Upper lobe of right lung (tissue), 1 donor: ENCODE measurements around the gene FOXP1. TPM values are rescaled to one million over a fixed set of nuclear protein-coding genes. Genes with fewer than 3 reads are reported as not detected.

ENCODE experiments used
- ATAC-seq: fragments of 200-7000 bp; cut with Tn5 transposase; one replicate; pipeline ENCODE4 v1.9.1; 2020; ENCODE audit warnings: mild to moderate bottlenecking, moderate library complexity
- DNase-seq: peaks from one replicate; pipeline ENCODE4 v3.0.0-alpha.2; 2020
- H3K27ac ChIP-seq: fragments of 200-600 bp; one replicate; pipeline ENCODE4 v1.8.0; 2022
- H3K27me3 ChIP-seq: fragments of 200-600 bp; one replicate; pipeline ENCODE4 v1.8.0; 2022; ENCODE audit warnings: mild to moderate bottlenecking
- H3K36me3 ChIP-seq: fragments of 200-600 bp; one replicate; pipeline ENCODE4 v1.8.0; 2022
- H3K4me1 ChIP-seq: fragments of 200-600 bp; one replicate; pipeline ENCODE4 v1.8.0; 2022
- H3K4me3 ChIP-seq: fragments of 200-600 bp; one replicate; pipeline ENCODE4 v1.8.0; 2022; ENCODE audit warnings: mild to moderate bottlenecking
- H3K9me3 ChIP-seq: fragments of 200-600 bp; one replicate; pipeline ENCODE4 v1.8.0; 2022
- intact Hi-C: fragments of 100-400 bp; cut with DNase I; formaldehyde crosslinking; loops from one replicate; pipeline ENCODE4 v1.11.0; 2022
- total RNA-seq: library from RNA; stranded (reverse); fragmentation: NEBNext Ultra II Directional; extraction: Animal tissue kit (Norgen Biotek cat#: 25700); gene quantifications from one replicate; pipeline ENCODE4 v1.2.1, GENCODE V29; 2021
- TF ChIP-seq, protein P1 (sequence below): fragments of 200-600 bp; IDR thresholded peaks from one replicate; pipeline ENCODE4 v1.8.0; 2022; ENCODE audit warnings: antibody characterized with exemption
- donor health status: DM: no; HTN: yes; CAD: no; lungs with severe emphysema.

Gene FOXP1
- total RNA-seq, 1 donor from 2014 or later = 140 TPM

GRCh38 chr3:71088019-71088708 is 495.4 kb downstream of the FOXP1 start:
- Histone ChIP-seq H3K27me3 (no peaks in the 10 kb centered on the region), H3K4me1 (no peaks in the 10 kb centered on the region), H3K36me3 (no peaks in the 10 kb centered on the region), H3K27ac (no peak overlapping the region), H3K9me3 (no peaks in the 10 kb centered on the region), H3K4me3 (no peak overlapping the region)
- intact Hi-C loops = no loop called here
- TF ChIP-seq, protein P1, sequence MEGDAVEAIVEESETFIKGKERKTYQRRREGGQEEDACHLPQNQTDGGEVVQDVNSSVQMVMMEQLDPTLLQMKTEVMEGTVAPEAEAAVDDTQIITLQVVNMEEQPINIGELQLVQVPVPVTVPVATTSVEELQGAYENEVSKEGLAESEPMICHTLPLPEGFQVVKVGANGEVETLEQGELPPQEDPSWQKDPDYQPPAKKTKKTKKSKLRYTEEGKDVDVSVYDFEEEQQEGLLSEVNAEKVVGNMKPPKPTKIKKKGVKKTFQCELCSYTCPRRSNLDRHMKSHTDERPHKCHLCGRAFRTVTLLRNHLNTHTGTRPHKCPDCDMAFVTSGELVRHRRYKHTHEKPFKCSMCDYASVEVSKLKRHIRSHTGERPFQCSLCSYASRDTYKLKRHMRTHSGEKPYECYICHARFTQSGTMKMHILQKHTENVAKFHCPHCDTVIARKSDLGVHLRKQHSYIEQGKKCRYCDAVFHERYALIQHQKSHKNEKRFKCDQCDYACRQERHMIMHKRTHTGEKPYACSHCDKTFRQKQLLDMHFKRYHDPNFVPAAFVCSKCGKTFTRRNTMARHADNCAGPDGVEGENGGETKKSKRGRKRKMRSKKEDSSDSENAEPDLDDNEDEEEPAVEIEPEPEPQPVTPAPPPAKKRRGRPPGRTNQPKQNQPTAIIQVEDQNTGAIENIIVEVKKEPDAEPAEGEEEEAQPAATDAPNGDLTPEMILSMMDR = no peak
- DNase-seq (no peak), ATAC-seq (no peak)

- intact Hi-C loops = no loop called here
- H3K9me3 ChIP-seq = no peaks in the 10 kb centered on the region
- H3K4me1 ChIP-seq = no peaks in the 10 kb centered on the region
- ATAC-seq = no peak
- no peaks in the 10 kb centered on the region for H3K36me3 ChIP-seq
- TF ChIP-seq, protein P1 = no peak
- H3K4me3 ChIP-seq = no peak overlapping the region
- H3K27ac ChIP-seq = no peak overlapping the region
- no peak for DNase-seq
- no peaks in the 10 kb centered on the region for H3K27me3 ChIP-seq
Observed at GRCh38 chr3:71087143-71088018, 496.1 kb downstream of the FOXP1 start.

GRCh38 chr3:71086777-71087142 is 496.8 kb downstream of the FOXP1 start:
- Histone ChIP-seq H3K36me3 (no peaks in the 10 kb centered on the region), H3K27me3 (no peaks in the 10 kb centered on the region), H3K4me1 (no peaks in the 10 kb centered on the region), H3K9me3 (no peaks in the 10 kb centered on the region), H3K4me3 (no peak overlapping the region), H3K27ac (no peak overlapping the region)
- intact Hi-C loops = no loop called here
- DNase-seq (no peak), ATAC-seq (no peak)
- TF ChIP-seq, protein P1 = no peak

GRCh38 chr3:71083726-71084131 is 499.8 kb downstream of the FOXP1 start:
- H3K9me3 ChIP-seq = no peaks in the 10 kb centered on the region
- no peak for ATAC-seq
- TF ChIP-seq, protein P1 = no peak
- peaks cover 15% of the 10 kb centered on the region for H3K4me1 ChIP-seq
- H3K36me3 ChIP-seq = no peaks in the 10 kb centered on the region
- H3K27me3 ChIP-seq = no peaks in the 10 kb centered on the region
- no peak overlapping the region for H3K4me3 ChIP-seq
- DNase-seq = no peak
- intact Hi-C loops = no loop called here
- H3K27ac ChIP-seq = no peak overlapping the region

- no peak for ATAC-seq
- intact Hi-C loops = no loop called here
- H3K4me1 ChIP-seq = peaks cover 15% of the 10 kb centered on the region
Observed at GRCh38 chr3:71082833-71083232, 500.7 kb downstream of the FOXP1 start.

More at GRCh38 chr3:71082833-71083232, 500.7 kb downstream of the FOXP1 start:
- Histone ChIP-seq H3K27me3 (no peaks in the 10 kb centered on the region), H3K36me3 (no peaks in the 10 kb centered on the region), H3K4me3 (no peak overlapping the region), H3K9me3 (no peaks in the 10 kb centered on the region), H3K27ac (no peak overlapping the region)
- TF ChIP-seq, protein P1 = no peak
- no peak for DNase-seq
